IgD-negative memory B cell (primary cell): Measurements from ENCODE around the gene GPR63. TPM values are rescaled to one million over a fixed set of nuclear protein-coding genes. Genes with fewer than 3 reads are reported as not detected.

Experiments
- H3K27ac Mint-ChIP-seq, 3 donors: one replicate each; pipeline ENCODE4 v1.8.0; 2020 to 2022; ENCODE audit warnings: mild to moderate bottlenecking in 3 of 3, mixed read lengths in 3 of 3, moderate library complexity in 1 of 3
- H3K27me3 Mint-ChIP-seq: one replicate; pipeline ENCODE4 v1.8.0; 2021; ENCODE audit warnings: mixed read lengths
- H3K36me3 Mint-ChIP-seq: one replicate; pipeline ENCODE4 v1.8.0; 2020; ENCODE audit warnings: mild to moderate bottlenecking, mixed read lengths
- H3K4me1 Mint-ChIP-seq, 3 donors: one replicate each; pipeline ENCODE4 v1.8.0; 2020 to 2022; ENCODE audit warnings: mixed read lengths in 3 of 3, mild to moderate bottlenecking in 1 of 3
- H3K4me3 Mint-ChIP-seq, 4 donors: one replicate each; pipeline ENCODE4 v1.8.0; 2020 to 2022; ENCODE audit warnings: mild to moderate bottlenecking in 4 of 4, mixed read lengths in 4 of 4, moderate library complexity in 3 of 4
- H3K9me3 Mint-ChIP-seq, 3 donors: one replicate each; pipeline ENCODE4 v1.8.0; 2020 to 2021; ENCODE audit warnings: mixed read lengths in 3 of 3, mild to moderate bottlenecking in 1 of 3
- polyA plus RNA-seq: library from polyadenylated mRNA; unstranded; fragments of 300-500 nt; fragmentation: Illumina TruSeq; gene quantifications from one replicate; pipeline ENCODE4 v1.2.3, GENCODE V29; 2021

The GPR63 gene
- polyA plus RNA-seq, 1 donor from 2014 or later: not detected

GRCh38 chr6:96795481-96795880, 41.8 kb downstream of the GPR63 start:
- no peaks in the 10 kb centered on the region for H3K36me3 Mint-ChIP-seq
- H3K9me3 Mint-ChIP-seq: no peaks in the 10 kb centered on the region
- peaks cover 0 to 10% (median 0%) of the 10 kb centered on the region in 3 donors for H3K4me1 Mint-ChIP-seq
- H3K27me3 Mint-ChIP-seq: peaks cover 1% of the 10 kb centered on the region
- H3K27ac Mint-ChIP-seq: peak overlapping the region in 2 of 3 donors; percentile 55 to 88
- H3K4me3 Mint-ChIP-seq: peak overlapping the region in 2 of 4 donors; percentile 18 to 35

- Mint-ChIP-seq H3K4me3 (no peak overlapping the region), H3K27me3 (peaks cover 4% of the 10 kb centered on the region), H3K27ac (peak overlapping the region in 2 of 3 donors; percentile 55 to 88), H3K4me1 (peaks cover 0 to 10% (median 0%) of the 10 kb centered on the region in 3 donors), H3K9me3 (no peaks in the 10 kb centered on the region), H3K36me3 (no peaks in the 10 kb centered on the region)
These were observed 42.3 kb downstream of the GPR63 start for GRCh38 chr6:96794980-96795379.

GRCh38 chr6:96792561-96793190, 44.6 kb downstream of the GPR63 start:
- no peak overlapping the region for H3K4me3 Mint-ChIP-seq
- H3K9me3 Mint-ChIP-seq: no peaks in the 10 kb centered on the region
- peaks cover 5% of the 10 kb centered on the region for H3K27me3 Mint-ChIP-seq
- no peak overlapping the region for H3K27ac Mint-ChIP-seq
- peaks cover 0 to 10% (median 0%) of the 10 kb centered on the region in 3 donors for H3K4me1 Mint-ChIP-seq
- no peaks in the 10 kb centered on the region for H3K36me3 Mint-ChIP-seq

GRCh38 chr6:96789871-96790270, 47.4 kb downstream of the GPR63 start:
- Mint-ChIP-seq H3K9me3 (no peaks in the 10 kb centered on the region), H3K36me3 (no peaks in the 10 kb centered on the region), H3K4me1 (no peaks in the 10 kb centered on the region), H3K27me3 (peaks cover 5% of the 10 kb centered on the region), H3K27ac (no peak overlapping the region), H3K4me3 (no peak overlapping the region)

GRCh38 chr6:96787846-96788580, 49.3 kb downstream of the GPR63 start:
- H3K27me3 Mint-ChIP-seq: peaks cover 5% of the 10 kb centered on the region
- no peak overlapping the region for H3K27ac Mint-ChIP-seq
- H3K36me3 Mint-ChIP-seq: no peaks in the 10 kb centered on the region
- H3K4me1 Mint-ChIP-seq: no peaks in the 10 kb centered on the region
- H3K9me3 Mint-ChIP-seq: no peaks in the 10 kb centered on the region
- H3K4me3 Mint-ChIP-seq: no peak overlapping the region

- Mint-ChIP-seq H3K36me3 (no peaks in the 10 kb centered on the region), H3K4me1 (no peaks in the 10 kb centered on the region), H3K27ac (no peak overlapping the region), H3K9me3 (no peaks in the 10 kb centered on the region), H3K4me3 (no peak overlapping the region), H3K27me3 (peaks cover 5% of the 10 kb centered on the region)
These were observed 50.9 kb downstream of the GPR63 start for GRCh38 chr6:96786336-96786735.

GRCh38 chr6:96784650-96785049, 52.6 kb downstream of the GPR63 start:
- Mint-ChIP-seq H3K4me3 (no peak overlapping the region), H3K27ac (no peak overlapping the region), H3K36me3 (no peaks in the 10 kb centered on the region), H3K9me3 (no peaks in the 10 kb centered on the region), H3K4me1 (no peaks in the 10 kb centered on the region), H3K27me3 (no peaks in the 10 kb centered on the region)

GRCh38 chr6:96783307-96783706, 54.0 kb downstream of the GPR63 start:
- Mint-ChIP-seq H3K27me3 (peaks cover 3% of the 10 kb centered on the region), H3K4me3 (no peak overlapping the region), H3K4me1 (no peaks in the 10 kb centered on the region), H3K9me3 (no peaks in the 10 kb centered on the region), H3K36me3 (no peaks in the 10 kb centered on the region), H3K27ac (no peak overlapping the region)

GRCh38 chr6:96781557-96781956, 55.7 kb downstream of the GPR63 start:
- H3K4me1 Mint-ChIP-seq: no peaks in the 10 kb centered on the region
- no peak overlapping the region for H3K27ac Mint-ChIP-seq
- H3K27me3 Mint-ChIP-seq: peaks cover 4% of the 10 kb centered on the region
- no peaks in the 10 kb centered on the region for H3K9me3 Mint-ChIP-seq
- no peak overlapping the region for H3K4me3 Mint-ChIP-seq
- no peaks in the 10 kb centered on the region for H3K36me3 Mint-ChIP-seq

GRCh38 chr6:96777113-96777512, 60.2 kb downstream of the GPR63 start:
- Mint-ChIP-seq H3K36me3 (no peaks in the 10 kb centered on the region), H3K4me3 (no peak overlapping the region), H3K27ac (no peak overlapping the region), H3K27me3 (peaks cover 6% of the 10 kb centered on the region), H3K9me3 (peaks cover 2 to 5% (median 4%) of the 10 kb centered on the region in 3 donors), H3K4me1 (no peaks in the 10 kb centered on the region)

GRCh38 chr6:96775727-96776400, 61.4 kb downstream of the GPR63 start:
- Mint-ChIP-seq H3K36me3 (peaks cover 1% of the 10 kb centered on the region), H3K4me3 (no peak overlapping the region), H3K4me1 (no peaks in the 10 kb centered on the region), H3K9me3 (peaks cover 2 to 11% (median 5%) of the 10 kb centered on the region in 3 donors), H3K27me3 (peaks cover 6% of the 10 kb centered on the region), H3K27ac (no peak overlapping the region)

GRCh38 chr6:96766769-96767168, 70.5 kb downstream of the GPR63 start:
- Mint-ChIP-seq H3K9me3 (peaks cover 0 to 13% (median 4%) of the 10 kb centered on the region in 3 donors), H3K4me1 (no peaks in the 10 kb centered on the region), H3K4me3 (no peak overlapping the region), H3K36me3 (peaks cover 1% of the 10 kb centered on the region), H3K27me3 (peaks cover 2% of the 10 kb centered on the region), H3K27ac (no peak overlapping the region)

GRCh38 chr6:96762599-96762998, 74.7 kb downstream of the GPR63 start:
- Mint-ChIP-seq H3K4me1 (no peaks in the 10 kb centered on the region), H3K27me3 (no peaks in the 10 kb centered on the region), H3K27ac (no peak overlapping the region), H3K36me3 (no peaks in the 10 kb centered on the region), H3K4me3 (no peak overlapping the region), H3K9me3 (peaks cover 0 to 2% (median 0%) of the 10 kb centered on the region in 3 donors)

GRCh38 chr6:96761794-96762193, 75.5 kb downstream of the GPR63 start:
- Mint-ChIP-seq H3K9me3 (no peaks in the 10 kb centered on the region), H3K4me1 (no peaks in the 10 kb centered on the region), H3K36me3 (no peaks in the 10 kb centered on the region), H3K4me3 (no peak overlapping the region), H3K27me3 (peaks cover 2% of the 10 kb centered on the region), H3K27ac (no peak overlapping the region)

- Mint-ChIP-seq H3K27ac (peak overlapping the region in 1 of 3 donors; percentile 59), H3K36me3 (no peaks in the 10 kb centered on the region), H3K27me3 (peaks cover 2% of the 10 kb centered on the region), H3K4me1 (no peaks in the 10 kb centered on the region), H3K4me3 (no peak overlapping the region), H3K9me3 (peaks cover 0 to 2% (median 0%) of the 10 kb centered on the region in 3 donors)
These were observed 77.1 kb downstream of the GPR63 start for GRCh38 chr6:96760153-96760687.
